GM12873 (cell line): ENCODE measurements around the gene TNFRSF1A.

Source experiments
- CTCF ChIP-seq: IDR thresholded peaks from 2 replicates; pipeline ENCODE4 v1.5.1; 2012; ENCODE audit warnings: low read depth, mild to moderate bottlenecking, moderate library complexity, low read length, control low read depth; ENCODE audit not compliant: insufficient read depth; ENCODE audit errors: missing control alignments

Gene TNFRSF1A

GRCh38 chr12:6307529-6307928 lies 34.3 kb downstream of the TNFRSF1A start:
- no peak for TF ChIP-seq CTCF

GRCh38 chr12:6306599-6307220 lies 35.2 kb downstream of the TNFRSF1A start:
- TF ChIP-seq CTCF = no peak

- TF ChIP-seq CTCF = no peak
These were observed 35.7 kb downstream of the TNFRSF1A start for GRCh38 chr12:6306151-6306550.

GRCh38 chr12:6303071-6303470 lies 38.8 kb downstream of the TNFRSF1A start:
- no peak for TF ChIP-seq CTCF

GRCh38 chr12:6302621-6303020 lies 39.3 kb downstream of the TNFRSF1A start:
- TF ChIP-seq CTCF = no peak

GRCh38 chr12:6301721-6302120 lies 40.2 kb downstream of the TNFRSF1A start:
- TF ChIP-seq CTCF = no peak

GRCh38 chr12:6297170-6297569 lies 44.7 kb downstream of the TNFRSF1A start:
- no peak for TF ChIP-seq CTCF
